HCT116 (cell line): Measurements from ENCODE around the gene CPNE7.

Experiments used
- JUND ChIP-seq: IDR thresholded peaks from 2 replicates; pipeline ENCODE4 v1.6.1; 2012
- SIN3A ChIP-seq: IDR thresholded peaks from 2 replicates; pipeline ENCODE4 v1.6.1; 2012; ENCODE audit warnings: low read depth
- SP1 ChIP-seq: IDR thresholded peaks from 2 replicates; pipeline ENCODE4 v1.6.1; 2012; ENCODE audit warnings: low read depth
- TF ChIP-seq, protein P1 (sequence below), 3 experiments: fragments of 200-600 bp in 1 of 3; sonication (generic) in 1 of 3; IDR thresholded peaks in 2 of 3; conservative IDR thresholded peaks in 1 of 3; 2 replicates each; pipeline ENCODE4 v1.5.1; 2012 to 2017; ENCODE audit warnings: low read depth in 2 of 3, low read length in 2 of 3, antibody characterized with exemption in 1 of 3, borderline replicate concordance in 1 of 3, control low read depth in 1 of 3, mild to moderate bottlenecking in 1 of 3, mixed read lengths in 1 of 3, mixed run types in 1 of 3, moderate library complexity in 1 of 3; ENCODE audit not compliant: insufficient read depth in 1 of 3

DNA sequence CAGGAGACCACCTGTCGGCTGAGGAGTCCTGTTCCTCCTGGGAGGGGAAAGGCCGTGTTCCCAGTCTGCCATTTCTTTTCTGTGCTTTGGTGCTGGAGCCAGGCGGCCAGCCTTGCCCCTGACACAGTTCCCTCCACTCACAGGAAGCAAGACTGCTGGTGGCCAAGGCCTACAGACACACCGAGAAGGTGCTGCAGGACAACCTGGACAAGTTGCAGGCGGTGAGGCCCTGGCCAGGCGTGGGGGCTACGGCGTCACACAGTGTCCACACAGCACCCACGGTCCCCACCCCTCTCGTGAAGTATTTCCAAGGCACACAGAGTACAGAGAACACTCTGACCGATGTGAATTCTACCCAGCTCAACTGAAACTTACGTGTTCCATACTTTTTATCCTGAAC, 21.2 kb upstream of the CPNE7 start:
- TF ChIP-seq, protein P1, sequence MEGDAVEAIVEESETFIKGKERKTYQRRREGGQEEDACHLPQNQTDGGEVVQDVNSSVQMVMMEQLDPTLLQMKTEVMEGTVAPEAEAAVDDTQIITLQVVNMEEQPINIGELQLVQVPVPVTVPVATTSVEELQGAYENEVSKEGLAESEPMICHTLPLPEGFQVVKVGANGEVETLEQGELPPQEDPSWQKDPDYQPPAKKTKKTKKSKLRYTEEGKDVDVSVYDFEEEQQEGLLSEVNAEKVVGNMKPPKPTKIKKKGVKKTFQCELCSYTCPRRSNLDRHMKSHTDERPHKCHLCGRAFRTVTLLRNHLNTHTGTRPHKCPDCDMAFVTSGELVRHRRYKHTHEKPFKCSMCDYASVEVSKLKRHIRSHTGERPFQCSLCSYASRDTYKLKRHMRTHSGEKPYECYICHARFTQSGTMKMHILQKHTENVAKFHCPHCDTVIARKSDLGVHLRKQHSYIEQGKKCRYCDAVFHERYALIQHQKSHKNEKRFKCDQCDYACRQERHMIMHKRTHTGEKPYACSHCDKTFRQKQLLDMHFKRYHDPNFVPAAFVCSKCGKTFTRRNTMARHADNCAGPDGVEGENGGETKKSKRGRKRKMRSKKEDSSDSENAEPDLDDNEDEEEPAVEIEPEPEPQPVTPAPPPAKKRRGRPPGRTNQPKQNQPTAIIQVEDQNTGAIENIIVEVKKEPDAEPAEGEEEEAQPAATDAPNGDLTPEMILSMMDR (IDR thresholded peaks at IDR 0.05 in 2 of 3, conservative IDR thresholded peaks at IDR 0.05 in 1 of 3; ENCODE audit: borderline replicate concordance in 1 of 3, insufficient read depth in 1 of 3, low read depth in 2 of 3, low read length in 2 of 3) = no peak
- TF ChIP-seq JUND (no peak), SIN3A (no peak), SP1 (no peak)
